GM18526 (cell line): ENCODE results near the gene MAN2C1.

ENCODE experiments used
- POLR2A ChIP-seq: IDR thresholded peaks from 3 replicates; pipeline ENCODE4 v1.6.1; 2011; ENCODE audit not compliant: insufficient read length; ENCODE audit errors: extremely low read depth

MAN2C1 gene

DNA sequence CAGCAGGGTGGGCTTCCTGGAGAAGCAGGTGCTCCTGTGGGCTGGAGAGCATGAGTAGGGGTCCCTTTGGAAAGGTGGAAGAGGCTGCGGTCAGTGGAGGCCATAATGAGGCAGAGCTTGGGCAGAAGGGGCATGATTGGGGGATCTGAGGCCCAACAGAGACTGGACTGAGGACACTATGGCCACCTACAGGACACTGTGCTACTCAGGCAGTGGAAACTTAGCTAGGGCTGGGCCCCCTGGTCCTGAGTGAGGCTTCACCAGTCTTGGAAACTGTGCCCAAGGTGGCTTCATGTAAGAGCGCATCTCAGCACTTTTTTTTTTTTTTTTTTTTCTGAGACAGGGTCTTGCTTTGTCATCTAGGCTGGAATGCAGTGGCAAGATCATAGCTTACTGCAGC, 38.8 kb downstream of the MAN2C1 start:
- TF ChIP-seq POLR2A: no peak

DNA sequence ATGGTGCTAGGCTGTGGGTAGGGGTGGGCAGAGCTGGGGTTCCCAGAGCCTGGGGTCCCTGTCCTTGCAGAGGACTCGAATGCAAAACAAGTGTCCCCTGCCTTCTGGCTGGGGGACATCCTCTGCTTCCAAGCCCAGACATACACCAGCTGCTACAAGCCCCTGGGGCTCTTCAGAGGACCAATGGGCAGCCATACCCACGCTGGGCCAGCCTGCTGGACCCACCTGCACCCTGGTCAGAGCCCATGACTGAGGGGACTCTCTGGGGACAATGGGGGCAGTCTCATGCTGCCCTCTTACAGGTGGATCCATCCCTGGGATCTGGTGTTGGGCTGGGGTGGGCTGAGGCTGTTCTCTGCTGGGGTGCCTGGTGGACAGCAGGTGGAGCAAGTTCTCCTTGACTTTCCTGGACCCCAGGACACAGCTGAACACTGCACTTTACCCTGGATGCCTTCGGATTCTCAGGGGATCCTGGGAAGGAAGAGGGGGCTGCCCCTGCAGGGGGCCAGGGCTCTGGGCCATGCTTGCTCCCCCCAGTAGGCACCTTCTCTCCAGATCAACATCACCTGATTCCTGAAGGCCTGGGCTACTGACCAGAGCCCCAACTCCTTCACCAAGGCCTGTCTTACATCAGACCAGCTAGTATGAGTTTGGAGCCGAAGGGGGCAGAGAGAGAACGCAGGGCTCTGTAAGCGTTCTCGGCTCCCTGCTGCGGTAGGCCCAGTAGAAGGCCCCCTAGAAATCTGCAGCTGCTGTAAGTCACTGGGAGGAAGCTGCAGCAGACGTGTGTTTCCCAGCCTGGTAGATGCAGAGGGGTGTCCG, 39.7 kb downstream of the MAN2C1 start:
- TF ChIP-seq POLR2A: no peak

- no peak for TF ChIP-seq POLR2A
These were observed 40.9 kb downstream of the MAN2C1 start for GRCh38 chr15:75327491-75327890.

DNA sequence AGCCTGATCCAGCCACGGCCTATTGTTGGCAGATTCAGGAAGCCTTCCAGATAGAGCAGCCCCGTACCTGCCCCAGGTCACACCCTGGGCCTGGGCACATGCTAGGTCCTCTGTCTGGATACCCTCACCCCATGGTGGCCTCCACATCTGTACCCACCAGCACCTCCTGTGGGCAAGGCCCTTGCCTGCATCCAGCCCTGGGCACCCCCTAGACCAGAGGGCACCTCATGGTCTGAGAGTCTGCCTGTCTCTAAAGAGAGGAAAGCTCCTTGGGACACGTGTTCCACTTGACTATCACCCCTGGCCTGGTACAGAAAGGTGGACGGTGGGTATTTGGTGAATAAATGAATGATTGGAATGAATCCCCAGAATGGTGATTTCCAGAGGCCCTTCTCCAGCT, 41.4 kb downstream of the MAN2C1 start:
- no peak for TF ChIP-seq POLR2A

DNA sequence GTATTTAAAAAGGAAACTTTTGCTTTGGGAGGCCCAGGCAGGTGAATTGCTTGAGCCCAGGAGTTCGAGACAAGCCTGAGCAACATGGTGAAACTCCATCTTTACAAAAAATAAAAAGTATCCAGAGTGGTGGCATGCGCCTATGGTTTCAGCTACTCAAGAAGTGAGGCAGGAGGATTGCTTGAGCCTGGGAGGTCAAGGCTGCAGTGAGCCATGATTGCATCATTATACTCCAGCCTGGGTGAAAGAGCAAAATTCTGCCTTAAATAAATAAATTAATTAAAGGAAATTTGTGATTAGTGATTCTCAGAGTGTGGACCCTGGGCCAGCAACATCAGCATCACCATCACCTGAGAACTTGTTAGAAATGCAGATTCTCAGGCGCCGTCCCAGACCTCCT, 42.5 kb downstream of the MAN2C1 start:
- no peak for TF ChIP-seq POLR2A

- TF ChIP-seq POLR2A: no peak
These were observed 46.7 kb downstream of the MAN2C1 start for GRCh38 chr15:75321711-75322110.

GRCh38 chr15:75314552-75315290, 53.7 kb downstream of the MAN2C1 start:
- no peak for TF ChIP-seq POLR2A

- no peak for TF ChIP-seq POLR2A
These were observed 55.1 kb downstream of the MAN2C1 start for GRCh38 chr15:75313116-75313845.

GRCh38 chr15:75309711-75310110, 58.7 kb downstream of the MAN2C1 start:
- no peak for TF ChIP-seq POLR2A

DNA sequence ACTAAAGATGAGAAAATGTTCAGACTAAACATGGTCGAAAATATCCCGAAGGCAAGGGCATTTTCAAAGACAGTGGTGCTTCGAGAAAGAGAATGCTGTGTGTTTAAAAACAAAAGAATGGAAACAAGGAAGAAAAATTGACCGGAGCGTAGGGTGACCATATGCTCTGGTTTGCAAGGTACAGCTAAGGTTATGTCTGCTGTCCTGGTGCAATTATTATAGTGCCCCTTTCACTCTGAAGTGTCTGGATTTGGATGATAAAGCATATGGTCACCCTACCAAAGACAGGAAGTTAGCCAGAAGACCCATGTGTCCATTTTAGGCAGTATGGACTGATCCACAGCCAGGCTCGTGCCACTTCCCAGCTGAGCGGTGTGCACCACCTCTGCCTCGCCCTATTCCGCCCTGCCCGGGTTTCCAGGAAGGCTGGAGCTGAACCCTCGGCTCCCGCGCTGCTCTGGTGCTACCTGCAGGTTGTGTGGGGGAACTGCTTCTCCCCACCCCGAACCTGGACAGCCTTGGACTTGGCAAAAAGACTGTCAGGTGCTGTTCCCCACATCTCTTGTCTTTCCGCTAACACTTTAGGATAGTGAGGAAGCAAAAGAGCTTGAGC, 60.5 kb downstream of the MAN2C1 start:
- no peak for TF ChIP-seq POLR2A

- TF ChIP-seq POLR2A: no peak
These were observed 62.2 kb downstream of the MAN2C1 start for GRCh38 chr15:75306188-75306587.
